Activated CD8-positive, alpha-beta T cell treated with anti-CD3 and anti-CD28 coated beads for 36 hours (primary cell): ENCODE measurements around the gene CTTNBP2. TPM values are rescaled to one million over a fixed set of nuclear protein-coding genes. Genes with fewer than 3 reads are reported as not detected.

Source experiments
- ATAC-seq: fragments of 200-7000 bp; cut with Tn5 transposase; one replicate; pipeline ENCODE4 v1.10.0; 2021; ENCODE audit warnings: mild to moderate bottlenecking, moderate library complexity
- CTCF ChIA-PET: fragments of 350-600 bp; sonication (Branson Sonifier 250); formaldehyde crosslinking; loops from one replicate; lab custom pipeline; 2021; ENCODE audit warnings: antibody characterized with exemption; lab: Charles Lee
- POLR2A ChIA-PET: fragments of 350-600 bp; sonication (Branson Sonifier 250); formaldehyde crosslinking; loops from one replicate; lab custom pipeline; 2021; ENCODE audit warnings: antibody characterized with exemption; lab: Charles Lee
- DNase-seq: peaks from one replicate; pipeline ENCODE4 v3.0.0-alpha.2; 2020
- H3K27ac Mint-ChIP-seq: one replicate; pipeline ENCODE4 v1.8.0; 2021; ENCODE audit warnings: mild to moderate bottlenecking, mixed read lengths
- H3K27me3 Mint-ChIP-seq: one replicate; pipeline ENCODE4 v1.8.0; 2021; ENCODE audit warnings: mixed read lengths
- H3K36me3 Mint-ChIP-seq: one replicate; pipeline ENCODE4 v1.8.0; 2021; ENCODE audit warnings: low read depth, mixed read lengths
- H3K4me1 Mint-ChIP-seq: one replicate; pipeline ENCODE4 v1.8.0; 2021; ENCODE audit warnings: low read depth, mixed read lengths
- H3K4me3 Mint-ChIP-seq: one replicate; pipeline ENCODE4 v1.8.0; 2021; ENCODE audit warnings: mild to moderate bottlenecking, moderate library complexity, mixed read lengths
- H3K9me3 Mint-ChIP-seq: one replicate; pipeline ENCODE4 v1.8.0; 2021; ENCODE audit warnings: mixed read lengths
- CTCF ChIP-seq: fragments of 200-600 bp; IDR thresholded peaks from one replicate; pipeline ENCODE4 v1.8.0; 2022; ENCODE audit warnings: antibody characterized with exemption, mild to moderate bottlenecking
- intact Hi-C: fragments of 100-400 bp; cut with micrococcal nuclease; formaldehyde crosslinking; loops from one replicate; pipeline ENCODE4 v1.10.0; 2022
- total RNA-seq, 2 experiments: library from RNA; stranded (reverse); gene quantifications; one replicate each; pipeline ENCODE4 v1.2.3, GENCODE V29; 2021

The CTTNBP2 gene
- total RNA-seq, 2 experiments from 2014 or later: not detected

DNA sequence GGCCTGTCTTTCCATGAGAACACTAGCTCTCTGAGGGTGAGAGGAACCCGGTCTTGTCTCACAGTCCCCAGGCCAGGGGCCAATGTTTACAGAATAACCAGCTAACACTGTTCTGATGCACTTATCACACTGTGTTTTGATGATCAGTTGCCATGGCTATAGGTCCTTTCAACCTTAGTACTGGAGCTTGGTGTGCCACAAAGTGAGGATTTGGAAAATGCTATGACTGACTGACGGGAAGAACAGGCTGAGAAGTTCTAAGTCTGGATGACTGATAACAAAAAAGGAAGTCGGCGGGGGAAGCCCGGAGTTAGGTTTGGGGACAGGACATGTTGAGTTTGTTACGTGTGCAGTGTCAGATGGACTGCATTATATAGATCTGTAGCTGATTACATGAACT is 141.8 kb downstream of the CTTNBP2 start:
- peak; percentile 65 for ATAC-seq
- CTCF ChIA-PET: interaction anchor here (0.7 to 1.1 kb wide), 2 partner anchors 8 to 12 kb away, joined by 3 read pairs; no protein-coding TSS in a partner anchor

GRCh38 chr7:117730390-117730789 is 142.9 kb downstream of the CTTNBP2 start:
- Mint-ChIP-seq H3K4me1 (no peaks in the 10 kb centered on the region), H3K36me3 (no peaks in the 10 kb centered on the region), H3K27ac (no peak overlapping the region), H3K4me3 (no peak overlapping the region), H3K9me3 (no peaks in the 10 kb centered on the region), H3K27me3 (peaks cover 11% of the 10 kb centered on the region)
- CTCF ChIA-PET: no interaction called here
- no peak for TF ChIP-seq CTCF
- POLR2A ChIA-PET: interaction anchor here (0.7 kb wide), 1 partner anchor 274 kb away, joined by 4 read pairs; no protein-coding TSS in a partner anchor
- ATAC-seq (no peak), DNase-seq (no peak)
- intact Hi-C loops: no loop called here

More for the DNA sequence above, 141.8 kb downstream of the CTTNBP2 start:
- H3K9me3 Mint-ChIP-seq: no peaks in the 10 kb centered on the region
- TF ChIP-seq CTCF: no peak
- H3K4me3 Mint-ChIP-seq: no peak overlapping the region
- H3K4me1 Mint-ChIP-seq: no peaks in the 10 kb centered on the region
- H3K36me3 Mint-ChIP-seq: no peaks in the 10 kb centered on the region
- DNase-seq: peak; percentile 51
- no peak overlapping the region for H3K27ac Mint-ChIP-seq
- peaks cover 11% of the 10 kb centered on the region for H3K27me3 Mint-ChIP-seq
- intact Hi-C loops: no loop called here
- POLR2A ChIA-PET: no interaction called here

DNA sequence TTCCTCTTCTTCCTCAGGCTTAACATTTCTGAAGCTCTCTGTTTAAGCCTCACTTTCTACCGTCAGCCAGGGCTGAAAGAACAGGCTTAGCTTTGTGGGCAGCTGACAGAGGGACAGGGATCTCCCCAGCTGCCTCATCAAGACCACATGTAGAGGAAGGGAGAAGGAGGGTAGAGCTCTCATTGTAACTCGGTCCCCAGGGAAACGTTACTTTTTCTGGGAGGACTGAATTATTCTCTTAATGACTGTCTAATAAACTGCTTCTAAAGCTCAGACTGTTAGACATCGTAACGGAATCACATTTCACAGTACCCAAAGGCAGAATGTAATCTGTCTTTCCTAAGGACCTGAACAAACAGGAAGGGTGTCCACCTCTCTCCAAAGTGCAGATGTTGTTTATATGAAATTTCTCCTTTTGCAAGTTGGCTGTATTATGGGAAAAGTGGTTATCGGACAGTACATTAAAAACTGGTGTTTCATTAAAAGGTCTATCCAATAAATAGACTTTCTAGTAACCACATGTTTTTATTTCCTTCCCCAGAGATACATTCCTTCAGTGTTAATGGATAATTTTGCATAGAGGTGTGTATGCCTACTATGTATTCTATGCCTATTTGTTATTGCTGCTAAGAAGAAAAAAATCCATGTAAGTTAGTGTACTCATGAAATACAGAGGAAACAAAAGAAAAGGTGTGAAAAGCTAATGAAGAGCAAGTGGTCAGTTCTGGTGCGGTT is 144.2 kb downstream of the CTTNBP2 start:
- no peak for ATAC-seq

GRCh38 chr7:117724898-117725297 is 148.3 kb downstream of the CTTNBP2 start:
- no peak overlapping the region for H3K27ac Mint-ChIP-seq
- ATAC-seq: no peak
- no peaks in the 10 kb centered on the region for H3K36me3 Mint-ChIP-seq
- no peaks in the 10 kb centered on the region for H3K9me3 Mint-ChIP-seq
- TF ChIP-seq CTCF: no peak
- peaks cover 2% of the 10 kb centered on the region for H3K27me3 Mint-ChIP-seq
- CTCF ChIA-PET: interaction anchor here (0.9 kb wide), 1 partner anchor 13 kb away, joined by 3 read pairs; no protein-coding TSS in a partner anchor
- H3K4me3 Mint-ChIP-seq: no peak overlapping the region
- intact Hi-C loops: no loop called here
- no peaks in the 10 kb centered on the region for H3K4me1 Mint-ChIP-seq
- DNase-seq: no peak
- POLR2A ChIA-PET: no interaction called here

More for the DNA sequence above, 144.2 kb downstream of the CTTNBP2 start:
- peaks cover 11% of the 10 kb centered on the region for H3K27me3 Mint-ChIP-seq
- H3K9me3 Mint-ChIP-seq: no peaks in the 10 kb centered on the region
- ChIA-PET POLR2A (interaction anchor here (0.6 kb wide), 1 partner anchor 250 kb away, joined by 3 read pairs; no protein-coding TSS in a partner anchor), CTCF (interaction anchor here (1.0 kb wide), 1 partner anchor 13 kb away, joined by 3 read pairs; no protein-coding TSS in a partner anchor)
- no peaks in the 10 kb centered on the region for H3K4me1 Mint-ChIP-seq
- no peak overlapping the region for H3K27ac Mint-ChIP-seq
- intact Hi-C loops: no loop called here
- no peak for TF ChIP-seq CTCF
- no peaks in the 10 kb centered on the region for H3K36me3 Mint-ChIP-seq
- no peak for DNase-seq
- no peak overlapping the region for H3K4me3 Mint-ChIP-seq

DNA sequence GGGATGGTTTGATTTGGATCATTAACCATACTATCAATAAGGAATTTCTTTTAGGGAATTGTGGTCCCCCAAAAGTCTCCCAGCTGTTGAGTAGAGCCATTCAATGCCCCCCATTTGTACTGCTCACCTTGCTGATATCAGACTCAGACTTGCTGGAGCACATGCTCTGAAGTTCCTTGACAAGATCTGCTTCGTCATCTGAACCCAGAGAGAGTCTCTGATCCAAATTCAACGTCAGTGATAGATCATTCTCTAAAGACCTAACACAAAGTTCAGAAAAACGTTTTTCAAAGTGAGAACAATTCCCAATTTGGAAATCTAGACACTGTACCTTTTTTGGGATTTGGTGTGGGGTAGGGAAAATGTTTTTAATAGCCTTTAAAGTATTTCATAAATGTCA is 153.9 kb downstream of the CTTNBP2 start:
- Mint-ChIP-seq H3K9me3 (no peaks in the 10 kb centered on the region), H3K27ac (no peak overlapping the region)

More for the DNA sequence above, 153.9 kb downstream of the CTTNBP2 start:
- DNase-seq: no peak
- no peak for TF ChIP-seq CTCF
- no peaks in the 10 kb centered on the region for H3K4me1 Mint-ChIP-seq
- ChIA-PET POLR2A (no interaction called here), CTCF (interaction anchor here (1.3 kb wide), 1 partner anchor 12 kb away, joined by 3 read pairs; no protein-coding TSS in a partner anchor)
- H3K36me3 Mint-ChIP-seq: no peaks in the 10 kb centered on the region
- H3K27me3 Mint-ChIP-seq: no peaks in the 10 kb centered on the region
- no peak for ATAC-seq
- intact Hi-C loops: loop anchor here (5.0 kb wide), 1 partner anchor 262 kb away; no protein-coding TSS in a partner anchor
- H3K4me3 Mint-ChIP-seq: no peak overlapping the region
